GM12873 (cell line): ENCODE results near the gene HMGXB4.

Experiments
- TF ChIP-seq, protein P1 (sequence below): IDR thresholded peaks from 2 replicates; pipeline ENCODE4 v1.5.1; 2012; ENCODE audit warnings: low read depth, mild to moderate bottlenecking, moderate library complexity, low read length, control low read depth; ENCODE audit not compliant: insufficient read depth; ENCODE audit errors: missing control alignments

Gene HMGXB4

DNA sequence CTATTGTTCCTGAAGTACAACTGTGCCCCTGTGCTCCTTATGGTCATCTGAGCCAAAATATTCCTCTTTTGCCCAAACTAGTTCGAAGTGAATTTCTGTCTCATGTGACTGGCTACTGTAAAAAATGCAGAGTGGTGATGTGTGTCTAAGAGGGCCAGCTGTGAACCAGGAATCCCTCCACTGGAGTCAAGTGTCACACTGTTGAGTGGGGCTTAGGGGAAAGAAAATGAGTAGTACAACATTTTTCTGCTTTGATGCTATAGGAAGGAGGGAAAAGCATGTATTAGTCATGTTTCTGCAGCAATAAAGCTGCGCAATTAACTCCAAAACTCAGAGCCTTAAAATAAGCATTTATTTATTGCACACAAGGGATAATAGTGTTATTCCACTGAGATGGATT lies 39.8 kb upstream of the HMGXB4 start:
- TF ChIP-seq, protein P1, sequence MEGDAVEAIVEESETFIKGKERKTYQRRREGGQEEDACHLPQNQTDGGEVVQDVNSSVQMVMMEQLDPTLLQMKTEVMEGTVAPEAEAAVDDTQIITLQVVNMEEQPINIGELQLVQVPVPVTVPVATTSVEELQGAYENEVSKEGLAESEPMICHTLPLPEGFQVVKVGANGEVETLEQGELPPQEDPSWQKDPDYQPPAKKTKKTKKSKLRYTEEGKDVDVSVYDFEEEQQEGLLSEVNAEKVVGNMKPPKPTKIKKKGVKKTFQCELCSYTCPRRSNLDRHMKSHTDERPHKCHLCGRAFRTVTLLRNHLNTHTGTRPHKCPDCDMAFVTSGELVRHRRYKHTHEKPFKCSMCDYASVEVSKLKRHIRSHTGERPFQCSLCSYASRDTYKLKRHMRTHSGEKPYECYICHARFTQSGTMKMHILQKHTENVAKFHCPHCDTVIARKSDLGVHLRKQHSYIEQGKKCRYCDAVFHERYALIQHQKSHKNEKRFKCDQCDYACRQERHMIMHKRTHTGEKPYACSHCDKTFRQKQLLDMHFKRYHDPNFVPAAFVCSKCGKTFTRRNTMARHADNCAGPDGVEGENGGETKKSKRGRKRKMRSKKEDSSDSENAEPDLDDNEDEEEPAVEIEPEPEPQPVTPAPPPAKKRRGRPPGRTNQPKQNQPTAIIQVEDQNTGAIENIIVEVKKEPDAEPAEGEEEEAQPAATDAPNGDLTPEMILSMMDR = no peak

DNA sequence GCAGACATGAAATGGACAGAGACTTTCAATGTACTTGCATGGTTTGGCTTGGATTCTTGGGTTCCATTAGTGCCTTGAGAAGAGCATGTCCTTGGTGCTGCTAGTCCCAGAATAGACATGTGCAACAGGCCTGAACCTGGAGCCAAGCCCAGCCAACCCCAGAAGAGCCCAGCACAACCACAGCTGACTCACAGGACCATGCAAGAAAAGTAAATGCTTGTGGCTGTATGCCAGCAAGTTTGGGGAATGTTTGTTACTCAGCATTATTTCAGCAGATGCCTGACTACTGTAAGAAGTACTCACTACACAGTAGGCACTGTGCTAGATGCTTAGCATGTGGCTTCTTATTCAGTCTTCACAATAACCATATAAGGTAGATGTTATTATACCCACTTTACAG lies 39.2 kb upstream of the HMGXB4 start:
- TF ChIP-seq, protein P1 = no peak

DNA sequence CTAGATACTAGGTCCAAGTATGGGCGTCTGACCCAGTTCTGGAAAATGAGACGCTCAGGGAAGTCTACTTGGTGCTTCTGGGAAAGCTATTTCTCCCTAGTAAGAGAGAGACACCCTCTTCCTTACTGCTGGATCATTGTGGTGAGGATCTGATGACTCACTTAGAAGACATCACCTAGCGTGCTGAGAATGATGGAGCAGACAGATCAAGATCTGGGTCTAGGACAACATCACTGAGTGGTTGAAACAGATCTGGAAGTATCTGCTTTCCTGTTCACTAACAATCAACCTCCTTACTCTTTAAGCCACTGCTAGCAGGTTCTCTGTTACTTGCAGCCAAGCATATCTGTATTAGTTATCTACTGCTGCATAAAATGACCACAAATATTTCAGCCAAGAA lies 38.3 kb upstream of the HMGXB4 start:
- TF ChIP-seq, protein P1 = no peak

DNA sequence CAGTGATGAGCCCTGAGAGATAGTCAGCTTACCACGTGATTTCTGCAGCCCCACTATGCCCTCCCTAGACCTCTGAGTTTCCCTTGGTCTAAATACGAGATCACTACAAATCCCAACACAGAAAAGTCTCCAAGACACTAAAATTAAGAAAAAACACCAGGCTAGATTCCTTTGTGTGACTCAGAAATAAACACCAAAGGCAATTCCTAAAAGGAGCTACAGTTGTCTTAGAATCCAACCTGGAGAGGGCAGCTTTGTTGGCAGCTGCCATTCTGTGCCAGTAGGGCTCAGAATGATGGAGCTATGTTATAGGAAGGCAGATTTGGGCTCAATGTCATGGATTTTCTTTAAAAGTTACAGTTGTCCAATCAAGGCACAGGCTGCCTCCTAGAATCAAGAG lies 37.1 kb upstream of the HMGXB4 start:
- TF ChIP-seq, protein P1 = no peak

DNA sequence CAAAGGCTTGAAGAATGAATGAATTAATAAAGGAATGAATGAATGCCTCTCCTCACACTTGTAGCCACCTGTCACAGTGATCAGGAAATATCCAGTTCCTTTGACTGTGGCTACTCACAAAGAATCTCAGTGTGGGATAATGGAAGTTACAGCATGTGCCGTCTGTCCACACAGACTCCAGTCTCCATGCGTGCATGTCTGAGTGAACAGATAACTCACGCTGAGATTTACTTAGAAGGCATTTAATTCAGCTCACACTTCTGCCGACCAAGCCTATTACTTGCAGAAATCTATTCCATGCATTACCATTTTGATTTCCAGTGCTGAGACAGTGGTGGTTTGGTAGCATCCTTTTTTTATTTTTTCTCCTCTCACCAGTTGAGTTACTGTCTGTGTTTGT lies 32.3 kb upstream of the HMGXB4 start:
- TF ChIP-seq, protein P1 = no peak

DNA sequence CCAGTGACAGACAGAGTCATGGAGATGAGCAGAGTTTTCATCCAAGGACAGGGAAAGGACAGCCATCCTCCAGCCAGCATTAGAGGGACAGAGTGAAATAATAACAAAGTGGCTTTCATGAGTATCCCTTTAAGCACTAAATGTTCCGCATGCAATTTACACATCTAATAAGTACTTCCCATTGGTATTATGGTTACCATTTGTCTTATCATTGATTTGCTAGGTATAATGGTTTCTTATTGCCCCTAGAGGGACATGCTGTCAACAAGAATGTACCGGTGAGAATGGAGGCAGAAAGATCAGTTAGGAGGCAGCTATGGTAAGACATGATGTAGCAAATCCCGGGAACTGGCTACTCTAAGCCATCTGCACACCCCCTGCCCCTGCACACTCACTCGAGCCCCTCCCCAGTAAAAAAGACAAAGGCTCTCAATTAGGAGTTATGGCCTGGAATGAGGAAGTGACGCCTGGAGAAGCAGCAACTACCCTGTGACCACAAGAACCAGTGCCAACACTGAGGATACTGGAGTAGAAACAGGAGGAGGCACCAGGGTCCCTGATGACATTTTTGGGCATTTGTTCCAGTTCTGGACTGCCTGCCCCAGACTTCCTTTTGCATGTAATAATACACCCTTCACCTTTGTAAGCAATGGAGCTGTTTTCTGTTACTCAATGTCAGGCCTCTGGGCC lies 30.2 kb upstream of the HMGXB4 start:
- TF ChIP-seq, protein P1 = no peak

DNA sequence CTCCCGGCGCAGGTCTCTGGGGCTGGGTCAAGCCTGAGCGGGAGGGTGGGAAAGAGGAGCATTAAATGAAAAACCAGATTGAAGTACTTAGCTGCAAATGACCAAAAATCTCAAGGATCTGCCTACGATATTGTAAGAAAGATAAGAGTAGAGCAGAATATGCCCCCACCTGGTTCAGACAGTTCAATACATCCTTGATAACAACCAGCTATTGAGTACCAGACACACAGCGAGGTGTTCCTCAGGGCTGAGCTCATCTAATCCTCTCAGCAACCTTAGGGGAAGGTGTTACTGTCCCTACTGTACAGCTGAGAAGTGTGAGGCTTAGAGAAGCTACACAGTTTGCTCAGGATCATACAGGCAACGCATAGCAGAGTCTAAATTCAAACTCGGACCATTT lies 27.4 kb upstream of the HMGXB4 start:
- TF ChIP-seq, protein P1 = no peak

DNA sequence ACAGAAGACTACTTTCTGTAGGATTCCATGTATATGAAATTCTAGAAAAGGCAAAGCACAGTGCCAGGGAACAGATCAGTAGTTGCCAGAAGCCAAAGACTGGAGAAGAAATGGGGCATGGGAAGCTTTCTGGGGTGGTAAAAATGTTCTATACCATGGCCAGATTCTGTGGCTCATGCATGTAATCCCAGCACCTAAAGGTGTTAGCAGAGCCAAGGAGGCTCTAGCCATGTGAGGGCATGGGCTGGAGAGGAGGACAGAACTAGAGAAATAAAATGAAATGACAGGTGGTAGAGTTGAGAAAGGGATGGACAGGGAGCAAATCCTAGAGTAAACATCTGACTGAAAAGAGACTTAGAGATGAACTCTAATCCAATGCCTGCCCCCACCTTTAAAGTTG lies 26.9 kb upstream of the HMGXB4 start:
- TF ChIP-seq, protein P1 = no peak
